Gastrocnemius medialis (tissue), 4 donors: ENCODE data around the gene IL21R.

ENCODE experiments used
- CTCF ChIP-seq, 5 experiments: fragments of 450-650 bp in 3 of 5; fragments of 200-600 bp in 2 of 5; sonication (generic) in 2 of 5; IDR thresholded peaks in 4 of 5; conservative IDR thresholded peaks in 1 of 5; 1 replicate in 4 of 5; 2 replicates in 1 of 5; pipeline ENCODE4 v1.5.1; 2016 to 2019; ENCODE audit warnings: antibody characterized with exemption in 5 of 5, mild to moderate bottlenecking in 3 of 5, moderate library complexity in 3 of 5
- POLR2A ChIP-seq, 2 donors: fragments of 450-650 bp; IDR thresholded peaks; one replicate each; pipeline ENCODE4 v1.6.1; 2017; ENCODE audit warnings: antibody characterized with exemption in 2 of 2, mild to moderate bottlenecking in 2 of 2, moderate library complexity in 2 of 2

GRCh38 chr16:27429981-27430441, 28.0 kb downstream of the IL21R start:
- no peak for TF ChIP-seq CTCF (IDR thresholded peaks at IDR 0.05 in 4 of 5, conservative IDR thresholded peaks at IDR 0.05 in 1 of 5)
- no peak for TF ChIP-seq POLR2A (IDR thresholded peaks at IDR 0.05)
